ENCODE results near the gene NOC4L.

The NOC4L gene

GRCh38 chr12:132150780-132151144 lies 6.5 kb downstream of the NOC4L start:
- Histone ChIP-seq H3K4me1 (ENCODE audit: control insufficient read depth in 2 of 2, insufficient read depth in 2 of 2, low read length in 2 of 2) (peaks cover 4 to 6% of the 10 kb centered on the region in 2 donors), H3K9me3 (ENCODE audit: control insufficient read depth in 2 of 2, low read length in 2 of 2) (no peaks in the 10 kb centered on the region), H3K36me3 (ENCODE audit: control insufficient read depth in 2 of 2, insufficient read depth in 2 of 2, low read length in 2 of 2) (peaks cover 0 to 7% of the 10 kb centered on the region in 2 donors), H3K27ac (ENCODE audit: low read depth in 2 of 2, low read length in 2 of 2) (no peak overlapping the region), H3K9ac (ENCODE audit: low read depth in 1 of 2, low read length in 2 of 2) (no peak overlapping the region), H3K27me3 (ENCODE audit: control insufficient read depth in 2 of 2, insufficient read depth in 2 of 2, low read length in 2 of 2) (no peaks in the 10 kb centered on the region), H3K4me3 (ENCODE audit: low read length in 2 of 2) (no peak overlapping the region)

DNA sequence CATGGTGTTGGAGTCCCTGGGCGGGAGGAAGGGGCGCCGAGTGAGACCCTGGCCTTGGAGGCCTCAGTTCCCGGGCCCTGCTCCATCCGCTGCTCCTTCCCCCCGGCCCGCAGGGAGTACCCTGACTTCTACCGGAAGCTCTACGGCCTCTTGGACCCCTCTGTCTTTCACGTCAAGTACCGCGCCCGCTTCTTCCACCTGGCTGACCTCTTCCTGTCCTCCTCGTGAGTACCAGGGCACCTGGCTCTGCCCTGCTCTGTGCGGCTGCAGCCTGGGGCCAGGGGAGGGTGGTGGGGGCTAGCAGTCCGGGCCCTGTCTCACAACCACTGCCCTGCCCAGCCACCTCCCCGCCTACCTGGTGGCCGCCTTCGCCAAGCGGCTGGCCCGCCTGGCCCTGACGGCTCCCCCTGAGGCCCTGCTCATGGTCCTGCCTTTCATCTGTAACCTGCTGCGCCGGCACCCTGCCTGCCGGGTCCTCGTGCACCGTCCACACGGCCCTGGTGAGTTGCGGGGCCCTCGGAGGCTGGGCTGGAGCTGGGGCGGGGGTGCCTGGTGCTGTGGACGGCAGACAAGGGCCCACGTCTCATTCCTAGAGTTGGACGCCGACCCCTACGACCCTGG lies 7.0 kb downstream of the NOC4L start:
- no peaks in the 10 kb centered on the region for H3K27me3 ChIP-seq (ENCODE audit: control insufficient read depth in 2 of 2, insufficient read depth in 2 of 2, low read length in 2 of 2)

GRCh38 chr12:132151766-132152410 lies 7.6 kb downstream of the NOC4L start:
- Histone ChIP-seq H3K9me3 (ENCODE audit: control insufficient read depth in 2 of 2, low read length in 2 of 2) (no peaks in the 10 kb centered on the region), H3K9ac (ENCODE audit: low read depth in 1 of 2, low read length in 2 of 2) (no peak overlapping the region), H3K27ac (ENCODE audit: low read depth in 2 of 2, low read length in 2 of 2) (no peak overlapping the region), H3K4me3 (ENCODE audit: low read length in 2 of 2) (no peak overlapping the region), H3K36me3 (ENCODE audit: control insufficient read depth in 2 of 2, insufficient read depth in 2 of 2, low read length in 2 of 2) (peaks cover 9 to 17% of the 10 kb centered on the region in 2 donors), H3K27me3 (ENCODE audit: control insufficient read depth in 2 of 2, insufficient read depth in 2 of 2, low read length in 2 of 2) (no peaks in the 10 kb centered on the region), H3K4me1 (ENCODE audit: control insufficient read depth in 2 of 2, insufficient read depth in 2 of 2, low read length in 2 of 2) (peaks cover 4 to 6% of the 10 kb centered on the region in 2 donors)

More for the DNA sequence above, 7.0 kb downstream of the NOC4L start:
- Histone ChIP-seq H3K9ac (ENCODE audit: low read depth in 1 of 2, low read length in 2 of 2) (no peak overlapping the region), H3K9me3 (ENCODE audit: control insufficient read depth in 2 of 2, low read length in 2 of 2) (no peaks in the 10 kb centered on the region), H3K4me3 (ENCODE audit: low read length in 2 of 2) (no peak overlapping the region), H3K27ac (ENCODE audit: low read depth in 2 of 2, low read length in 2 of 2) (no peak overlapping the region), H3K36me3 (ENCODE audit: control insufficient read depth in 2 of 2, insufficient read depth in 2 of 2, low read length in 2 of 2) (peaks cover 3 to 11% of the 10 kb centered on the region in 2 donors), H3K4me1 (ENCODE audit: control insufficient read depth in 2 of 2, insufficient read depth in 2 of 2, low read length in 2 of 2) (peaks cover 4 to 6% of the 10 kb centered on the region in 2 donors)

- Histone ChIP-seq H3K9ac (ENCODE audit: low read depth in 1 of 2, low read length in 2 of 2) (no peak overlapping the region), H3K9me3 (ENCODE audit: control insufficient read depth in 2 of 2, low read length in 2 of 2) (no peaks in the 10 kb centered on the region), H3K4me1 (ENCODE audit: control insufficient read depth in 2 of 2, insufficient read depth in 2 of 2, low read length in 2 of 2) (peaks cover 4 to 6% of the 10 kb centered on the region in 2 donors), H3K27ac (ENCODE audit: low read depth in 2 of 2, low read length in 2 of 2) (no peak overlapping the region), H3K36me3 (ENCODE audit: control insufficient read depth in 2 of 2, insufficient read depth in 2 of 2, low read length in 2 of 2) (peaks cover 13 to 21% of the 10 kb centered on the region in 2 donors), H3K27me3 (ENCODE audit: control insufficient read depth in 2 of 2, insufficient read depth in 2 of 2, low read length in 2 of 2) (no peaks in the 10 kb centered on the region), H3K4me3 (ENCODE audit: low read length in 2 of 2) (no peak overlapping the region)
Observed at GRCh38 chr12:132152411-132152821, 8.2 kb downstream of the NOC4L start.

- Histone ChIP-seq H3K27ac (ENCODE audit: low read depth in 2 of 2, low read length in 2 of 2) (no peak overlapping the region), H3K4me3 (ENCODE audit: low read length in 2 of 2) (no peak overlapping the region), H3K9me3 (ENCODE audit: control insufficient read depth in 2 of 2, low read length in 2 of 2) (no peaks in the 10 kb centered on the region), H3K27me3 (ENCODE audit: control insufficient read depth in 2 of 2, insufficient read depth in 2 of 2, low read length in 2 of 2) (no peaks in the 10 kb centered on the region), H3K36me3 (ENCODE audit: control insufficient read depth in 2 of 2, insufficient read depth in 2 of 2, low read length in 2 of 2) (peaks cover 18 to 23% of the 10 kb centered on the region in 2 donors), H3K9ac (ENCODE audit: low read depth in 1 of 2, low read length in 2 of 2) (no peak overlapping the region), H3K4me1 (ENCODE audit: control insufficient read depth in 2 of 2, insufficient read depth in 2 of 2, low read length in 2 of 2) (peaks cover 4 to 6% of the 10 kb centered on the region in 2 donors)
Observed at GRCh38 chr12:132152953-132153352, 8.7 kb downstream of the NOC4L start.

DNA sequence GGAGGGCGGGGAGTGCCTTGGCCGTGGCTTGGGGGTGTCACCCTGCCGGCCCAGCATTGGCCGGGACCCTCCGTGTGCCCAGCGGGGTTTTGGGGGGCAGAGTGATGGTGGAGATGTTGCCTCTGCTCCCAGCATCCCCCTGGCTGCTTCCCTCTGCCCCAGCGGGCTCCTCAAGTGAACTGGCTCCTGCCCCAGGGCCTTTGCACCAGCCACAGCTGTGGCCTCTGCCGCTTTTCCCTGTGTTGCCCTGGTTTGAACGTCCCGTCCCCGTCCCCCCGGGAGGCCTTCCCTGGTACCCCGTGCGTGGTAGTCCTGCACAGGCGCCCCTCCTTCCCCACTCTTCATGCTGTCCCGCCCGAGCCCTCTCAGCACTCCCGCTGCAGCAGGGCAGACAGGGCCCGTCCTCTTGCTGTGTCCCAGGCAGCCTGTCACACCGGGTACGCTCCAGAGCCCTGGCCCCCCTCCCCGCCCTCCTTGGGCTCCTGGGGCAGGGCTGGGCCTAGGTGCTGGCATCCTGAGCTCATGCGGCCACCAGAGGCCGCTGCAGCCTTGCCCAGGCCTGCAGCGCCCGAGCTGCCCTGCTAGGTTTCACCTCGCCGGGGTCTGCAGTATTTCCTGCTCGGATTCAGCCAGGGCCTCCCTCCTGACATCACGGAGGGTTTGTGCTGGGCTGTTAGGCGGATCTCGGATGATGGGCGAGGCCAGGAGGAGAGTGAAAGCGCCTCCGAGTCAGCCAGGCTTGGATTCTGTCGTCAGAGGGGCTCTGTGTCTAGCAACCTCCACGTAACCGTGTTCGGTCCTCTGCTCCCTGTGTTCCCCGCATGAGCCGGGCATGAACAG lies 9.5 kb downstream of the NOC4L start:
- peaks cover 19 to 22% of the 10 kb centered on the region in 2 donors for H3K36me3 ChIP-seq (ENCODE audit: control insufficient read depth in 2 of 2, insufficient read depth in 2 of 2, low read length in 2 of 2)

GRCh38 chr12:132154341-132154761 lies 10.1 kb downstream of the NOC4L start:
- H3K4me3 ChIP-seq (ENCODE audit: low read length in 2 of 2): peak overlapping the region; percentile 43
- no peak overlapping the region for H3K27ac ChIP-seq (ENCODE audit: low read depth in 2 of 2, low read length in 2 of 2)
- peaks cover 19 to 22% of the 10 kb centered on the region in 2 donors for H3K36me3 ChIP-seq (ENCODE audit: control insufficient read depth in 2 of 2, insufficient read depth in 2 of 2, low read length in 2 of 2)
- peak overlapping the region in 1 of 2 donors; percentile 53 for H3K9ac ChIP-seq (ENCODE audit: low read depth in 1 of 2, low read length in 2 of 2)
- H3K4me1 ChIP-seq (ENCODE audit: control insufficient read depth in 2 of 2, insufficient read depth in 2 of 2, low read length in 2 of 2): peaks cover 4 to 6% of the 10 kb centered on the region in 2 donors
- no peaks in the 10 kb centered on the region for H3K27me3 ChIP-seq (ENCODE audit: control insufficient read depth in 2 of 2, insufficient read depth in 2 of 2, low read length in 2 of 2)
- H3K9me3 ChIP-seq (ENCODE audit: control insufficient read depth in 2 of 2, low read length in 2 of 2): no peaks in the 10 kb centered on the region

More for the DNA sequence above, 9.5 kb downstream of the NOC4L start:
- Histone ChIP-seq H3K9me3 (ENCODE audit: control insufficient read depth in 2 of 2, low read length in 2 of 2) (no peaks in the 10 kb centered on the region), H3K27ac (ENCODE audit: low read depth in 2 of 2, low read length in 2 of 2) (no peak overlapping the region), H3K9ac (ENCODE audit: low read depth in 1 of 2, low read length in 2 of 2) (peak overlapping the region in 1 of 2 donors; percentile 53), H3K4me3 (ENCODE audit: low read length in 2 of 2) (peak overlapping the region; percentile 43), H3K27me3 (ENCODE audit: control insufficient read depth in 2 of 2, insufficient read depth in 2 of 2, low read length in 2 of 2) (no peaks in the 10 kb centered on the region), H3K4me1 (ENCODE audit: control insufficient read depth in 2 of 2, insufficient read depth in 2 of 2, low read length in 2 of 2) (peaks cover 4 to 6% of the 10 kb centered on the region in 2 donors)

DNA sequence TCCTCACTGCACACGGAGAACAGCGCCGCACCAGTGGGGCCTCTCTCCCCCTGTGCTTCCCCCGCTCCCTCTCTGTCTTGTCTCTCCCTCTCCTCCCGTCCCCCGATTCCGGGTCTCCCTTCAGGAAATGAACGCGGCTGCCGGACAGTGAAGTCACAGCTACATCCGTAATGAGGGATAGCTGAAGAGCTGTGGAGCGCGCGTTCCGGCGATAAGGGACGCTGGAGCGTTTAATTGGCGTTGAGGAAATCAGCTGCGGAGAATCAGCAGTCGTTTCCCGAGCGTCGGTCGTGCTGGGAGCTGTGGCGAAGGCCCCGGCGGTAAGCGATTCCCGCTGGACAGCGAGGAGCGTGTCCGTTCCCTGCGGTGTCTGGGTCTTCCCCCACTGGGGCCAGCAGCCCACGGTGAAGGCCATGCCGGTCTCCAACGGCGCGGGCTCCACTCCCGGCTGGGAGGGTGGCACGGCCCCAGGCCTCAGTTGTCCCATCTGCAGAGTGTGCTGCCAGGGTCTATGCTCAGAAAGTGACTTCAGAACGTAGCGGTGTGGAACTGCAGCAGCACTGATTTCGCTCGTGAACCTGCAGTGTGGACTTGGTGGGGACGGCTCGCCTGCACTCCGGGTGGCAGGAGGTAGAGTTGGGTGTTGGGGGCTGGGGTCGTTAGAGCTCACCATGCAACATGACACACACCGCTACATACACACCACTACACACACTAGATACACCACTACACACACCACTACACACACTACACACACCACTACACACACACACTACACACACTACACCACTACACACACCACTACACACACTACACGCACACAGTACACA lies 10.9 kb downstream of the NOC4L start:
- peaks cover 19% of the 10 kb centered on the region in 2 donors for H3K36me3 ChIP-seq (ENCODE audit: control insufficient read depth in 2 of 2, insufficient read depth in 2 of 2, low read length in 2 of 2)
- no peak overlapping the region for H3K27ac ChIP-seq (ENCODE audit: low read depth in 2 of 2, low read length in 2 of 2)
- no peak overlapping the region for H3K4me3 ChIP-seq (ENCODE audit: low read length in 2 of 2)
- H3K27me3 ChIP-seq (ENCODE audit: control insufficient read depth in 2 of 2, insufficient read depth in 2 of 2, low read length in 2 of 2): no peaks in the 10 kb centered on the region
- peaks cover 4 to 6% of the 10 kb centered on the region in 2 donors for H3K4me1 ChIP-seq (ENCODE audit: control insufficient read depth in 2 of 2, insufficient read depth in 2 of 2, low read length in 2 of 2)
- H3K9ac ChIP-seq (ENCODE audit: low read depth in 1 of 2, low read length in 2 of 2): no peak overlapping the region
- H3K9me3 ChIP-seq (ENCODE audit: control insufficient read depth in 2 of 2, low read length in 2 of 2): no peaks in the 10 kb centered on the region

GRCh38 chr12:132155771-132156572 lies 11.7 kb downstream of the NOC4L start:
- no peak overlapping the region for H3K9ac ChIP-seq (ENCODE audit: low read depth in 1 of 2, low read length in 2 of 2)
- no peak overlapping the region for H3K4me3 ChIP-seq (ENCODE audit: low read length in 2 of 2)
- peaks cover 19% of the 10 kb centered on the region in 2 donors for H3K36me3 ChIP-seq (ENCODE audit: control insufficient read depth in 2 of 2, insufficient read depth in 2 of 2, low read length in 2 of 2)
- no peaks in the 10 kb centered on the region for H3K9me3 ChIP-seq (ENCODE audit: control insufficient read depth in 2 of 2, low read length in 2 of 2)
- no peaks in the 10 kb centered on the region for H3K27me3 ChIP-seq (ENCODE audit: control insufficient read depth in 2 of 2, insufficient read depth in 2 of 2, low read length in 2 of 2)
- no peak overlapping the region for H3K27ac ChIP-seq (ENCODE audit: low read depth in 2 of 2, low read length in 2 of 2)
- H3K4me1 ChIP-seq (ENCODE audit: control insufficient read depth in 2 of 2, insufficient read depth in 2 of 2, low read length in 2 of 2): peaks cover 4 to 6% of the 10 kb centered on the region in 2 donors
